ENCODE measurements around the gene OTUB1. TPM values are rescaled to one million over a fixed set of nuclear protein-coding genes. Genes with fewer than 3 reads are reported as not detected.

OTUB1 gene
- total and polyA plus RNA-seq, 9 of the 15 experiments (the other 6 are each of a cell fraction or from before 2014, with no cell fraction given): 29.5 to 134 (median 66.1) TPM

- no peak for TF ChIP-seq ZNF239 (CRISPR knock-in tag; IDR thresholded peaks at IDR 0.05)
- TF ChIP-seq ZC3H4 (CRISPR knock-in tag; IDR thresholded peaks at IDR 0.05; ENCODE audit: borderline replicate concordance): peak; percentile 44; the same call in 1 of the 2 replicates
- TF ChIP-seq L3MBTL2 (IDR thresholded peaks at IDR 0.05): 0 out of 2 replicates have a peak, but pooled peaks have one; percentile 13
- TF ChIP-seq ZKSCAN1 (IDR thresholded peaks at IDR 0.05; ENCODE audit: low read depth, low read length): no peak
- TF ChIP-seq, protein P1, sequence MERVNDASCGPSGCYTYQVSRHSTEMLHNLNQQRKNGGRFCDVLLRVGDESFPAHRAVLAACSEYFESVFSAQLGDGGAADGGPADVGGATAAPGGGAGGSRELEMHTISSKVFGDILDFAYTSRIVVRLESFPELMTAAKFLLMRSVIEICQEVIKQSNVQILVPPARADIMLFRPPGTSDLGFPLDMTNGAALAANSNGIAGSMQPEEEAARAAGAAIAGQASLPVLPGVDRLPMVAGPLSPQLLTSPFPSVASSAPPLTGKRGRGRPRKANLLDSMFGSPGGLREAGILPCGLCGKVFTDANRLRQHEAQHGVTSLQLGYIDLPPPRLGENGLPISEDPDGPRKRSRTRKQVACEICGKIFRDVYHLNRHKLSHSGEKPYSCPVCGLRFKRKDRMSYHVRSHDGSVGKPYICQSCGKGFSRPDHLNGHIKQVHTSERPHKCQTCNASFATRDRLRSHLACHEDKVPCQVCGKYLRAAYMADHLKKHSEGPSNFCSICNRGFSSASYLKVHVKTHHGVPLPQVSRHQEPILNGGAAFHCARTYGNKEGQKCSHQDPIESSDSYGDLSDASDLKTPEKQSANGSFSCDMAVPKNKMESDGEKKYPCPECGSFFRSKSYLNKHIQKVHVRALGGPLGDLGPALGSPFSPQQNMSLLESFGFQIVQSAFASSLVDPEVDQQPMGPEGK (CRISPR knock-in tag; IDR thresholded peaks at IDR 0.05; ENCODE audit: borderline replicate concordance): no peak
- TF ChIP-seq CBX5 (IDR thresholded peaks at IDR 0.05; ENCODE audit: borderline replicate concordance, low read depth): no peak
- peak; percentile 20 for TF ChIP-seq PRDM10 (IDR thresholded peaks at IDR 0.05; ENCODE audit: partially characterized antibody)
- TF ChIP-seq, protein P2, sequence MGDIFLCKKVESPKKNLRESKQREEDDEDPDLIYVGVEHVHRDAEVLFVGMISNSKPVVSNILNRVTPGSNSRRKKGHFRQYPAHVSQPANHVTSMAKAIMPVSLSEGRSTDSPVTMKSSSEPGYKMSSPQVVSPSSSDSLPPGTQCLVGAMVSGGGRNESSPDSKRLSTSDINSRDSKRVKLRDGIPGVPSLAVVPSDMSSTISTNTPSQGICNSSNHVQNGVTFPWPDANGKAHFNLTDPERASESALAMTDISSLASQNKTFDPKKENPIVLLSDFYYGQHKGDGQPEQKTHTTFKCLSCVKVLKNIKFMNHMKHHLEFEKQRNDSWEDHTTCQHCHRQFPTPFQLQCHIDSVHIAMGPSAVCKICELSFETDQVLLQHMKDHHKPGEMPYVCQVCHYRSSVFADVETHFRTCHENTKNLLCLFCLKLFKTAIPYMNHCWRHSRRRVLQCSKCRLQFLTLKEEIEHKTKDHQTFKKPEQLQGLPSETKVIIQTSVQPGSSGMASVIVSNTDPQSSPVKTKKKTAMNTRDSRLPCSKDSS (IDR thresholded peaks at IDR 0.05; ENCODE audit: low read depth, partially characterized antibody): no peak
- TF ChIP-seq MCM3 (IDR thresholded peaks at IDR 0.05): no peak
- no peak for TF ChIP-seq ZBTB7A (IDR thresholded peaks at IDR 0.05; ENCODE audit: borderline replicate concordance, control insufficient read depth, low read depth, low read length)
- 0 out of 2 replicates have a peak, but pooled peaks have one; percentile 16 for TF ChIP-seq POLR2A (conservative IDR thresholded peaks at IDR 0.05)
These were observed 21.0 kb downstream of the OTUB1 start (continued) for GRCh38 chr11:64007160-64007628.

Measured in K562 (cell line).